Measurements from ENCODE around the gene ABCC11.

Gene ABCC11

GRCh38 chr16:48247311-48247710 is at the start of gene ABCC11:
TSS of gene ABCC11 (minus strand) at chr16:48247539. CDS start at chr16:48231921, 15,618 bp downstream.
- DNase-seq (ENCODE audit: low read depth, low spot score): no peak
- Histone ChIP-seq H3K4me3 (ENCODE audit: insufficient read length, low read depth) (no peak within 1 kb of the TSS), H3K36me3 (ENCODE audit: insufficient read depth, insufficient read length, low read length) (peaks cover 4% of the 10 kb centered on the region), H3K9me3 (ENCODE audit: insufficient read depth, low read length) (no peaks in the 10 kb centered on the region), H3K9ac (ENCODE audit: insufficient read length, low read depth) (no peak within 1 kb of the TSS), H3K4me1 (ENCODE audit: insufficient read depth, insufficient read length) (no peaks in the 10 kb centered on the region), H3K27me3 (ENCODE audit: insufficient read depth, insufficient read length) (no peaks in the 10 kb centered on the region)
- TF ChIP-seq SUZ12 (IDR thresholded peaks at IDR 0.05; ENCODE audit: extremely low read depth, insufficient read depth, insufficient read length): no peak
- no peak for TF ChIP-seq YY1 (IDR thresholded peaks at IDR 0.05; ENCODE audit: insufficient read depth, insufficient read length)
- TF ChIP-seq ZNF274 (IDR thresholded peaks at IDR 0.05; ENCODE audit: low read depth, low read length): no peak

DNA sequence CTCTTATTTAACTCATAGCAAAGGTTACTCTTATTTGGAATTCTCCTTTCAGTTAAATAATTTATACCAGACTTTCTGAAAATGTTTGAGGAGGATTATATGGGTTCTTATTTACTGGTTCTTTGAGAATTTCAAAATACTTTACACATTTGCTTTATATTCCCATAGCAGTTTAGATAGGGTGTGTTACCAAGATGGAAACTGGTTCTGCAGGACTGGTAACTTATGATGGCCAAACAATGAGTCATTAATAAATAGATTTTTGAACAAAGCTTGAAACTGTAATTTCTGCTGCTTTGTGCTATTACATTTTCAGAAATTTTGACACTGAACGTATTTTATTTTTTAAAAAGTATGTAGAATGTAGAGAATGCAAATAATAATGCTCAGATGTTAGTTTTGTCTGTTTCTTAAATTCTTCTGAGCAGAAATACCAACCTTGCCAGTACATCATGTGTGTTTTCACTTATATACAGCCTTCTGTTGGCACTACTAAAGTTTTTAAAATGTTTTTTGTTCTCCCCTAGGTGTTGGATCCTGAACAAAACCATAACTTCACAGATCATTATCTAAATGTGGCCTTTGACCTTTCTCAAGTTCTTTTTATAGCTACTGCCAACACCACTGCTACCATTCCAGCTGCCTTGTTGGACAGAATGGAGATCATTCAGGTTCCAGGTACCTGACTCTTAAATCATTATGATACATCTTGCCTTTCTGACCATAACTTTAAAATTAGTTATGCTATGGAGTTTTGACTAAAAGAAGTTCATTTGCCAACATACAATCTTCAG is 48.3 kb upstream of the ABCC11 start:
- no peak for TF ChIP-seq SUZ12 (IDR thresholded peaks at IDR 0.05; ENCODE audit: extremely low read depth, insufficient read depth, insufficient read length)
- TF ChIP-seq ZNF274 (IDR thresholded peaks at IDR 0.05; ENCODE audit: low read depth, low read length): no peak
- no peak for TF ChIP-seq YY1 (IDR thresholded peaks at IDR 0.05; ENCODE audit: insufficient read depth, insufficient read length)
- Histone ChIP-seq H3K4me3 (ENCODE audit: insufficient read length, low read depth) (no peak overlapping the region), H3K27me3 (ENCODE audit: insufficient read depth, insufficient read length) (no peaks in the 10 kb centered on the region), H3K9ac (ENCODE audit: insufficient read length, low read depth) (no peak overlapping the region), H3K9me3 (ENCODE audit: insufficient read depth, low read length) (peaks cover 14% of the 10 kb centered on the region), H3K4me1 (ENCODE audit: insufficient read depth, insufficient read length) (no peaks in the 10 kb centered on the region), H3K36me3 (ENCODE audit: insufficient read depth, insufficient read length, low read length) (peaks cover 51% of the 10 kb centered on the region)
- no peak for DNase-seq (ENCODE audit: low read depth, low spot score)

- no peak overlapping the region for H3K4me3 ChIP-seq (ENCODE audit: insufficient read length, low read depth)
- H3K9ac ChIP-seq (ENCODE audit: insufficient read length, low read depth): no peak overlapping the region
- TF ChIP-seq SUZ12 (IDR thresholded peaks at IDR 0.05; ENCODE audit: extremely low read depth, insufficient read depth, insufficient read length): no peak
- TF ChIP-seq YY1 (IDR thresholded peaks at IDR 0.05; ENCODE audit: insufficient read depth, insufficient read length): no peak
- TF ChIP-seq ZNF274 (IDR thresholded peaks at IDR 0.05; ENCODE audit: low read depth, low read length): no peak
- H3K9me3 ChIP-seq (ENCODE audit: insufficient read depth, low read length): peaks cover 14% of the 10 kb centered on the region
- no peaks in the 10 kb centered on the region for H3K4me1 ChIP-seq (ENCODE audit: insufficient read depth, insufficient read length)
- no peaks in the 10 kb centered on the region for H3K27me3 ChIP-seq (ENCODE audit: insufficient read depth, insufficient read length)
- no peak for DNase-seq (ENCODE audit: low read depth, low spot score)
- peaks cover 51% of the 10 kb centered on the region for H3K36me3 ChIP-seq (ENCODE audit: insufficient read depth, insufficient read length, low read length)
These were observed 47.4 kb upstream of the ABCC11 start for GRCh38 chr16:48294724-48295123.

- peaks cover 18% of the 10 kb centered on the region for H3K9me3 ChIP-seq (ENCODE audit: insufficient read depth, low read length)
- peaks cover 47% of the 10 kb centered on the region for H3K36me3 ChIP-seq (ENCODE audit: insufficient read depth, insufficient read length, low read length)
- H3K4me3 ChIP-seq (ENCODE audit: insufficient read length, low read depth): no peak overlapping the region
- no peaks in the 10 kb centered on the region for H3K4me1 ChIP-seq (ENCODE audit: insufficient read depth, insufficient read length)
- DNase-seq (ENCODE audit: low read depth, low spot score): no peak
- TF ChIP-seq ZNF274 (IDR thresholded peaks at IDR 0.05; ENCODE audit: low read depth, low read length) (no peak), YY1 (IDR thresholded peaks at IDR 0.05; ENCODE audit: insufficient read depth, insufficient read length) (no peak), SUZ12 (IDR thresholded peaks at IDR 0.05; ENCODE audit: extremely low read depth, insufficient read depth, insufficient read length) (no peak)
- H3K9ac ChIP-seq (ENCODE audit: insufficient read length, low read depth): no peak overlapping the region
- H3K27me3 ChIP-seq (ENCODE audit: insufficient read depth, insufficient read length): no peaks in the 10 kb centered on the region
These were observed 45.1 kb upstream of the ABCC11 start for GRCh38 chr16:48292452-48292851.

DNA sequence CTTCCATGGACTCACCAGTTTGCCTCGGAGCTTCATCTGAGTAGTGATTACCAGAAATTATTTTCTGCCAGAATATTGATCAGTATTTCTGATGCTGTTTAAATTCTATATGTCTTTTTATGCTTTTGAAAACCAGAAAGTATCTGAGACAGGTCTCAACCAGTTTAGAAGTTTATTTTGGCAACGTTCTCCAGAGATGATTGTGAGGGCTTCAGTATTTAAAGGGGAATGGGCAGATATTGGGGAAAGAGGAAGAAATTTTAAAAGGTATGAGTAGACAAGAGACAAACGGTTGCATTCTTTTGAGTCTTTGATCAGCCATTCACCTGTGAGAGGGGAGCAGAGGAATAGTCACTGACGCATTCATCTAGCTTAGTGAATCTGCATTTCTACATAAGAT is 44.4 kb upstream of the ABCC11 start:
- no peaks in the 10 kb centered on the region for H3K4me1 ChIP-seq (ENCODE audit: insufficient read depth, insufficient read length)
- no peaks in the 10 kb centered on the region for H3K27me3 ChIP-seq (ENCODE audit: insufficient read depth, insufficient read length)
- peaks cover 48% of the 10 kb centered on the region for H3K36me3 ChIP-seq (ENCODE audit: insufficient read depth, insufficient read length, low read length)
- H3K4me3 ChIP-seq (ENCODE audit: insufficient read length, low read depth): no peak overlapping the region
- no peak overlapping the region for H3K9ac ChIP-seq (ENCODE audit: insufficient read length, low read depth)
- TF ChIP-seq SUZ12 (IDR thresholded peaks at IDR 0.05; ENCODE audit: extremely low read depth, insufficient read depth, insufficient read length) (no peak), ZNF274 (IDR thresholded peaks at IDR 0.05; ENCODE audit: low read depth, low read length) (no peak), YY1 (IDR thresholded peaks at IDR 0.05; ENCODE audit: insufficient read depth, insufficient read length) (no peak)
- H3K9me3 ChIP-seq (ENCODE audit: insufficient read depth, low read length): peaks cover 25% of the 10 kb centered on the region
- no peak for DNase-seq (ENCODE audit: low read depth, low spot score)

- TF ChIP-seq ZNF274 (IDR thresholded peaks at IDR 0.05; ENCODE audit: low read depth, low read length) (no peak), SUZ12 (IDR thresholded peaks at IDR 0.05; ENCODE audit: extremely low read depth, insufficient read depth, insufficient read length) (no peak), YY1 (IDR thresholded peaks at IDR 0.05; ENCODE audit: insufficient read depth, insufficient read length) (no peak)
- peaks cover 29% of the 10 kb centered on the region for H3K9me3 ChIP-seq (ENCODE audit: insufficient read depth, low read length)
- DNase-seq (ENCODE audit: low read depth, low spot score): no peak
- no peaks in the 10 kb centered on the region for H3K27me3 ChIP-seq (ENCODE audit: insufficient read depth, insufficient read length)
- H3K4me3 ChIP-seq (ENCODE audit: insufficient read length, low read depth): no peak overlapping the region
- peaks cover 47% of the 10 kb centered on the region for H3K36me3 ChIP-seq (ENCODE audit: insufficient read depth, insufficient read length, low read length)
- no peaks in the 10 kb centered on the region for H3K4me1 ChIP-seq (ENCODE audit: insufficient read depth, insufficient read length)
- no peak overlapping the region for H3K9ac ChIP-seq (ENCODE audit: insufficient read length, low read depth)
These were observed 44.0 kb upstream of the ABCC11 start for GRCh38 chr16:48291303-48291702.

- Histone ChIP-seq H3K4me1 (ENCODE audit: insufficient read depth, insufficient read length) (no peaks in the 10 kb centered on the region), H3K9ac (ENCODE audit: insufficient read length, low read depth) (no peak overlapping the region), H3K4me3 (ENCODE audit: insufficient read length, low read depth) (no peak overlapping the region), H3K9me3 (ENCODE audit: insufficient read depth, low read length) (peaks cover 32% of the 10 kb centered on the region), H3K27me3 (ENCODE audit: insufficient read depth, insufficient read length) (no peaks in the 10 kb centered on the region), H3K36me3 (ENCODE audit: insufficient read depth, insufficient read length, low read length) (peaks cover 36% of the 10 kb centered on the region)
- DNase-seq (ENCODE audit: low read depth, low spot score): no peak
- no peak for TF ChIP-seq SUZ12 (IDR thresholded peaks at IDR 0.05; ENCODE audit: extremely low read depth, insufficient read depth, insufficient read length)
- no peak for TF ChIP-seq ZNF274 (IDR thresholded peaks at IDR 0.05; ENCODE audit: low read depth, low read length)
- no peak for TF ChIP-seq YY1 (IDR thresholded peaks at IDR 0.05; ENCODE audit: insufficient read depth, insufficient read length)
These were observed 39.9 kb upstream of the ABCC11 start for GRCh38 chr16:48287239-48287638.

Data from NT2/D1 (cell line).